ENCODE data around the gene BLCAP. TPM values are rescaled to one million over a fixed set of nuclear protein-coding genes. Genes with fewer than 3 reads are reported as not detected.
A peak's percentile ranks its signal among the peaks of the same experiment; 100 is the strongest.

Gene BLCAP
- total RNA-seq, 3 donors from 2014 or later (not counting 1 experiment from before 2014, with no cell fraction given), result 60.4 to 80.1 (median 77.9) TPM

- H3K9me3 Mint-ChIP-seq, result no peaks in the 10 kb centered on the region
- H3K4me1 Mint-ChIP-seq, result peaks cover 16 to 37% of the 10 kb centered on the region in 2 donors
- Histone ChIP-seq H3K36me3 (ENCODE audit: control insufficient read depth, insufficient read depth, low read length) (peaks cover 33% of the 10 kb centered on the region), H3K4me1 (ENCODE audit: control insufficient read depth, insufficient read depth, low read length) (no peaks in the 10 kb centered on the region), H3K9me3 (ENCODE audit: control insufficient read depth, insufficient read depth, low read length) (no peaks in the 10 kb centered on the region), H3K27ac (ENCODE audit: low read length) (no peak overlapping the region), H3K4me3 (ENCODE audit: low read length) (no peak overlapping the region), H3K27me3 (ENCODE audit: control insufficient read depth, insufficient read depth, low read length) (no peaks in the 10 kb centered on the region)
- no peaks in the 10 kb centered on the region for H3K27me3 Mint-ChIP-seq (ENCODE audit: low read depth in 2 of 2)
- ATAC-seq (no peak), DNase-seq (no peak)
- 98% methylated on average over 4 of the region's 4 CpGs for WGBS (ENCODE audit: insufficient coverage)
- H3K27ac Mint-ChIP-seq, result peak overlapping the region in 1 of 2 donors; percentile 12
- H3K36me3 Mint-ChIP-seq, result no peaks in the 10 kb centered on the region
- no peak overlapping the region for H3K4me3 Mint-ChIP-seq
- TF ChIP-seq, protein P1, sequence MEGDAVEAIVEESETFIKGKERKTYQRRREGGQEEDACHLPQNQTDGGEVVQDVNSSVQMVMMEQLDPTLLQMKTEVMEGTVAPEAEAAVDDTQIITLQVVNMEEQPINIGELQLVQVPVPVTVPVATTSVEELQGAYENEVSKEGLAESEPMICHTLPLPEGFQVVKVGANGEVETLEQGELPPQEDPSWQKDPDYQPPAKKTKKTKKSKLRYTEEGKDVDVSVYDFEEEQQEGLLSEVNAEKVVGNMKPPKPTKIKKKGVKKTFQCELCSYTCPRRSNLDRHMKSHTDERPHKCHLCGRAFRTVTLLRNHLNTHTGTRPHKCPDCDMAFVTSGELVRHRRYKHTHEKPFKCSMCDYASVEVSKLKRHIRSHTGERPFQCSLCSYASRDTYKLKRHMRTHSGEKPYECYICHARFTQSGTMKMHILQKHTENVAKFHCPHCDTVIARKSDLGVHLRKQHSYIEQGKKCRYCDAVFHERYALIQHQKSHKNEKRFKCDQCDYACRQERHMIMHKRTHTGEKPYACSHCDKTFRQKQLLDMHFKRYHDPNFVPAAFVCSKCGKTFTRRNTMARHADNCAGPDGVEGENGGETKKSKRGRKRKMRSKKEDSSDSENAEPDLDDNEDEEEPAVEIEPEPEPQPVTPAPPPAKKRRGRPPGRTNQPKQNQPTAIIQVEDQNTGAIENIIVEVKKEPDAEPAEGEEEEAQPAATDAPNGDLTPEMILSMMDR (IDR thresholded peaks at IDR 0.05), result no peak
- intact Hi-C loops (cut with micrococcal nuclease), result no loop called here
Measured at GRCh38 chr20:37513779-37514359, 13.8 kb downstream of the BLCAP start.

- Mint-ChIP-seq H3K4me3 (no peak overlapping the region), H3K4me1 (peaks cover 5 to 25% of the 10 kb centered on the region in 2 donors), H3K27me3 (ENCODE audit: low read depth in 2 of 2) (no peaks in the 10 kb centered on the region), H3K9me3 (no peaks in the 10 kb centered on the region), H3K27ac (no peak overlapping the region), H3K36me3 (no peaks in the 10 kb centered on the region)
- Histone ChIP-seq H3K27ac (ENCODE audit: low read length) (no peak overlapping the region), H3K36me3 (ENCODE audit: control insufficient read depth, insufficient read depth, low read length) (peaks cover 29% of the 10 kb centered on the region), H3K9me3 (ENCODE audit: control insufficient read depth, insufficient read depth, low read length) (no peaks in the 10 kb centered on the region), H3K4me1 (ENCODE audit: control insufficient read depth, insufficient read depth, low read length) (peaks cover 3% of the 10 kb centered on the region), H3K27me3 (ENCODE audit: control insufficient read depth, insufficient read depth, low read length) (no peaks in the 10 kb centered on the region), H3K4me3 (ENCODE audit: low read length) (no peak overlapping the region)
- TF ChIP-seq, protein P1 (IDR thresholded peaks at IDR 0.05), result no peak
- over 99% methylated on average over 5 of the region's 6 CpGs for WGBS (ENCODE audit: insufficient coverage)
- DNase-seq (no peak), ATAC-seq (no peak)
- intact Hi-C loops (cut with micrococcal nuclease), result no loop called here
Measured at GRCh38 chr20:37511610-37512275, 15.9 kb downstream of the BLCAP start.

- H3K27ac ChIP-seq (ENCODE audit: low read length), result no peak overlapping the region
- ATAC-seq (no peak), DNase-seq (no peak)
- TF ChIP-seq, protein P1 (IDR thresholded peaks at IDR 0.05), result no peak
- Mint-ChIP-seq H3K9me3 (no peaks in the 10 kb centered on the region), H3K27ac (no peak overlapping the region), H3K27me3 (ENCODE audit: low read depth in 2 of 2) (no peaks in the 10 kb centered on the region), H3K4me3 (no peak overlapping the region), H3K4me1 (peaks cover 5 to 25% of the 10 kb centered on the region in 2 donors), H3K36me3 (no peaks in the 10 kb centered on the region)
- intact Hi-C loops (cut with micrococcal nuclease), result no loop called here
- H3K9me3 ChIP-seq (ENCODE audit: control insufficient read depth, insufficient read depth, low read length), result no peaks in the 10 kb centered on the region
- no peaks in the 10 kb centered on the region for H3K27me3 ChIP-seq (ENCODE audit: control insufficient read depth, insufficient read depth, low read length)
- peaks cover 3% of the 10 kb centered on the region for H3K4me1 ChIP-seq (ENCODE audit: control insufficient read depth, insufficient read depth, low read length)
- peaks cover 29% of the 10 kb centered on the region for H3K36me3 ChIP-seq (ENCODE audit: control insufficient read depth, insufficient read depth, low read length)
- H3K4me3 ChIP-seq (ENCODE audit: low read length), result no peak overlapping the region
- WGBS (ENCODE audit: insufficient coverage), result 98% methylated on average over 5 of the region's 5 CpGs
Measured at GRCh38 chr20:37510226-37510625, 17.4 kb downstream of the BLCAP start.

Measured in natural killer cell (primary cell).